NCI-H526 (cell line): ENCODE data around the gene TTC17.

Experiments used
- DNase-seq, 2 experiments: peaks; one replicate each; lab custom pipeline; 2025; lab: John Stamatoyannopoulos, UW

TTC17 gene

GRCh38 chr11:43537833-43538615 lies 179.3 kb downstream of the TTC17 start:
- DNase-seq = no peak

- DNase-seq = no peak
Measured at GRCh38 chr11:43541993-43542392, 183.3 kb downstream of the TTC17 start.

GRCh38 chr11:43542750-43543712 lies 184.3 kb downstream of the TTC17 start:
- DNase-seq = no peak
